ENCODE data around the gene LRR1.

LRR1 gene

DNA sequence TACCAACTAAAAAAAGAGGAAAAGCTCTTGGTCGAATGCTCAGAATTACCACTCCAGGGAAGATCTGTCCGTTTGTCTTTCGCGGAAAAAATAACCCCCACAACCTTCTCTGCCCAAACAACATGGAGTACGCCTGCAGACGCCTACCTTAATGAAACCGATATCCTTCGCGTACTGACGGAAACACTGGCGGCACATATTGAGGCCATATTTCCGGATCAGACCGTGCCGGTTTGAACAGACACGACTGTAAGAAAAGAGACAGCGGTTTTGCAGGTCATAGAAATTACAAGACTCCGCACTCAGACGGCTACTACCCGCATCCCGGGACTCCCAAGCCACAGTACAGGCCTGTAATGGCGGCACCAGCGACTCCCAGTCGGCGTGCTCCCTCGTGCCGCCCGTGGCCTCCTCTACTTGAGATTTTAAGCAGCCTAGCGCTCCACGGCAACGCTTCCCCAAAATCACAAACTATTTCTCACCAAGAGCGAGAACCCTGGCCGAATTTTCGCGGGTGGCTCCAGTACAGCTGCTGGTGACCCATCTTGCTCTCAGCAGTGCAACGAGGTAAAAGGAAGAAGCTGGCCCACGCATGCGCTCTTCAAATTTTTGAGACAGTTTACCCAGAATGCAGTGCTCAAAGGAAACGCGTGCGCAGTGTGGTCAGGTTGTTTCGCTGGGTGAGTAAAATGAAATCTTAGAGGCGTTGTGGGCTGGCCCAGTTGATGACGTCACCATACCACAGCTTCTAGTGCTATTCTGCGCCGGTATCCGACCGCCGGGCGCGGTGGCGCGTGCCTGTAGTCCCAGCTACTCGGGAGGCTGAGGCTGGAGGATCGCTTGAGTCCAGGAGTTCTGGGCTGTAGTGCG lies 12.7 kb upstream of the LRR1 start, which contains the start of gene RPS29:
Gene RPS29 (minus strand): TSS at position 578 of the 870 bp plus-strand sequence. CDS start 34 bp downstream, at position 544.
- Histone ChIP-seq H3K27me3 (replicated peaks; ENCODE audit: control insufficient read depth, insufficient read depth, low read length, poor library complexity, severe bottlenecking) (no peaks in the 10 kb centered on the region), H3K4me1 (ENCODE audit: control insufficient read depth, insufficient read depth, low read length, poor library complexity, severe bottlenecking) (peaks cover 19% of the 10 kb centered on the region), H3K27ac (ENCODE audit: insufficient read depth, low read length, poor library complexity, severe bottlenecking) (peak within 1 kb of the TSS; percentile 96), H3K4me3 (ENCODE audit: insufficient read depth, low read depth, low read length, poor library complexity, severe bottlenecking) (peak within 1 kb of the TSS; percentile 95), H3K36me3 (ENCODE audit: control insufficient read depth, insufficient read depth, low read length) (peaks cover 26% of the 10 kb centered on the region), H3K9me3 (ENCODE audit: control insufficient read depth, low read length) (no peaks in the 10 kb centered on the region)
- peak; percentile 97 to 98 (median 98) for DNase-seq

DNA sequence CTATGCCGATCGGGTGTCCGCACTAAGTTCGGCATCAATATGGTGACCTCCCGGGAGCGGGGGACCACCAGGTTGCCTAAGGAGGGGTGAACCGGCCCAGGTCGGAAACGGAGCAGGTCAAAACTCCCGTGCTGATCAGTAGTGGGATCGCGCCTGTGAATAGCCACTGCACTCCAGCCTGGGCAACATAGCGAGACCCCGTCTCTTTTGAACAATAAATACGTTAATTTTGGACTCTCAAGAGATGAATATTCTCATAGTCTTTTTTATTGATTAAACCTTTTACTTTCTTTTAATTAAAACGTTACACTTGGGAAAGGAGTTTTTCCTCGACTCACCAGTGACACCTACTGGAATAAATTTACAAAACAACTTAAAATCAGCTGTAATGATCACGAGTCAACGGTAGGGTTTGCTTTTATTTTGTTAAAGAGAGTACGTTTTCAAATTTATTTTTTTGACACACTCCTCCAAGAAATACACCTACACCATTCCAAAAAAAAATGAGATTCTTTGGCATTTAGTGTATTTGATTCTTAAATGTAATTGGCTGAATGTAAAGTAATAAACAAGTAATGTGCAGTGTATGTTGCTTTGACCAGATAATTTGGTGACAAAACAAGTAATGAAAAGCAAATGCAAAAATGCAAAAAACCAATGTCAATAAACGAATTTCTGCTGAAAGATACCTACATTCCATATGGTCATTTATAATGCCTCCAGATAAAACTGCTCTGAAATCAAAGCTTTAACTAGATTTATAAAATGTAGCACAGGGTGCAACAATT lies 11.9 kb upstream of the LRR1 start:
- H3K4me3 ChIP-seq (ENCODE audit: insufficient read depth, low read depth, low read length, poor library complexity, severe bottlenecking) = peak overlapping the region; percentile 95
- H3K4me1 ChIP-seq (ENCODE audit: control insufficient read depth, insufficient read depth, low read length, poor library complexity, severe bottlenecking) = peaks cover 18% of the 10 kb centered on the region
- H3K36me3 ChIP-seq (ENCODE audit: control insufficient read depth, insufficient read depth, low read length) = peaks cover 26% of the 10 kb centered on the region
- no peaks in the 10 kb centered on the region for H3K9me3 ChIP-seq (ENCODE audit: control insufficient read depth, low read length)
- H3K27me3 ChIP-seq (replicated peaks; ENCODE audit: control insufficient read depth, insufficient read depth, low read length, poor library complexity, severe bottlenecking) = no peaks in the 10 kb centered on the region
- DNase-seq = peak in 1 of 3 donors; percentile 27
- peak overlapping the region; percentile 96 for H3K27ac ChIP-seq (ENCODE audit: insufficient read depth, low read length, poor library complexity, severe bottlenecking)

DNA sequence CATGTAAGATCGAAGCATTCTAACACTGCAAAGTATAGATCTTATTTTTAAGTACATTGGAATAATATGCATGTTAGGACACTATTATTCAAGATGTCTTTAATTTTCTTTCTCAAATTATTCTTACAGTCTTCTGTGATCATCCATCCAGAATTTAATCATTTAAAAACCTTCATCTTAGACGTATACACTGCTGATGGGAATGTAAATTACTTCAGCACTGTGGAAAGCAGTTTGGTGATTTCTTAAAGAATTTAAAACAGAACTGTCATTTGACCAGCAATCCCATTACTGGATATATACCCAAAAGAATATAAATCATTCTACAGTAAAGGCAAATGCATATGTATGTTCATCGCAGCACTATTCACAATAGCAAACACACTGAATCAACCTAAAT lies 9.4 kb upstream of the LRR1 start:
- no peaks in the 10 kb centered on the region for H3K9me3 ChIP-seq (ENCODE audit: control insufficient read depth, low read length)
- no peak overlapping the region for H3K27ac ChIP-seq (ENCODE audit: insufficient read depth, low read length, poor library complexity, severe bottlenecking)
- no peaks in the 10 kb centered on the region for H3K27me3 ChIP-seq (replicated peaks; ENCODE audit: control insufficient read depth, insufficient read depth, low read length, poor library complexity, severe bottlenecking)
- peaks cover 2% of the 10 kb centered on the region for H3K4me1 ChIP-seq (ENCODE audit: control insufficient read depth, insufficient read depth, low read length, poor library complexity, severe bottlenecking)
- DNase-seq = no peak
- peaks cover 2% of the 10 kb centered on the region for H3K36me3 ChIP-seq (ENCODE audit: control insufficient read depth, insufficient read depth, low read length)
- no peak overlapping the region for H3K4me3 ChIP-seq (ENCODE audit: insufficient read depth, low read depth, low read length, poor library complexity, severe bottlenecking)

DNA sequence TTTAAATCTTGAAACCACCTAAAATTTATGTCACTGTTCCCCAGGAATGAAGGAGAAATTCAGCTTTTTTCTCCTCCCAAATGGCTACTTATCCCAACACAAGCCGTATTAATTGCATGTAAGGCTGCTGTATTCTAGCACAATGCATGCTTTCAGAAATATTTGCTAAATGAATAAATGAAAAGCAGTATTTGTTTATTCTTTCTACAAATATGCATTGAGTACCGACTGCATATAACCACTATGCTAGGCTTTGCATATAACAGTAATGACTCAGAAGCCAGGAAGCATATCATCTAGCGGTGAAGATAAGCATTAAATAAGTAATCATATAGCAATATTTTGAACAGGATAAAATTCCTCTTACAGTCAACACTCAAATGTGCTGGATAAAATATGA lies 5.7 kb upstream of the LRR1 start:
- DNase-seq = no peak
- no peak overlapping the region for H3K4me3 ChIP-seq (ENCODE audit: insufficient read depth, low read depth, low read length, poor library complexity, severe bottlenecking)

DNA sequence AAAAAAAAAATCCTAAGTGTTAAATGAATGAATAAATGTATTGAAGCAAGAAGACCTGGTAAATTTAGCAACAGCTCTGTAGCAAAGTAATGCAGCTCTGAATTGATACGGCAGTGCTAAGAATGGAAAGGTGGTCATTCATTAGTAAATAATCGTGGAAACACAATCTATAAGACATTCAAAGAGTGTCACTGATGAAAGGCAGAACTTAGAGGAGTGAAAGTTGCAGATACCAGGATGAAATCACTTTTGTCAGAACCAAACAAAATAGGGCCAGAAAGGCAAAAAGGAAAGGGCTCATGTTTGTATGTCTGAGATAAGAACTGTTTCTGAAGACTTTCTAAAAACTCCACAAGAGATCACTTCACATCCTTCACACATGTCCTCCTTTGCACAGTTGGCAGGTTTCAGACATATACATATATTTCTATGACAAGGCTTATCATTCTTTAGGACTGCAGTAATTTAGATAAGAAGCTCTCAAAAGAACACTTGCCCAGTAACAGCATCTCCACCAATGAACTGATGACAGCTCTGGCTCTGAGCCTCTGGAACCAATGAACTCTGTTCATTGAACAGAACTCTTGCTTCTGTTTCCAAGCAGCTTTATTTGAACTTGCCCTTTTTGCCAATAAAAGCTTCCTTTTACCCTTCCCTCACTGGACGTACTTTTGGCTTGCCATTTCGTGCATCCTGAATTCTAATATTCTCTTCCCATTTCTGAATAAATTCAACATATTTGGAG lies 4.2 kb upstream of the LRR1 start:
- Histone ChIP-seq H3K9me3 (ENCODE audit: control insufficient read depth, low read length) (no peaks in the 10 kb centered on the region), H3K4me1 (ENCODE audit: control insufficient read depth, insufficient read depth, low read length, poor library complexity, severe bottlenecking) (no peaks in the 10 kb centered on the region), H3K27me3 (replicated peaks; ENCODE audit: control insufficient read depth, insufficient read depth, low read length, poor library complexity, severe bottlenecking) (no peaks in the 10 kb centered on the region), H3K27ac (ENCODE audit: insufficient read depth, low read length, poor library complexity, severe bottlenecking) (no peak overlapping the region), H3K36me3 (ENCODE audit: control insufficient read depth, insufficient read depth, low read length) (no peaks in the 10 kb centered on the region), H3K4me3 (ENCODE audit: insufficient read depth, low read depth, low read length, poor library complexity, severe bottlenecking) (no peak overlapping the region)
- no peak for DNase-seq

More for the DNA sequence above, 5.7 kb upstream of the LRR1 start:
- Histone ChIP-seq H3K4me1 (ENCODE audit: control insufficient read depth, insufficient read depth, low read length, poor library complexity, severe bottlenecking) (no peaks in the 10 kb centered on the region), H3K27me3 (replicated peaks; ENCODE audit: control insufficient read depth, insufficient read depth, low read length, poor library complexity, severe bottlenecking) (no peaks in the 10 kb centered on the region), H3K27ac (ENCODE audit: insufficient read depth, low read length, poor library complexity, severe bottlenecking) (no peak overlapping the region), H3K9me3 (ENCODE audit: control insufficient read depth, low read length) (no peaks in the 10 kb centered on the region), H3K36me3 (ENCODE audit: control insufficient read depth, insufficient read depth, low read length) (no peaks in the 10 kb centered on the region)

DNA sequence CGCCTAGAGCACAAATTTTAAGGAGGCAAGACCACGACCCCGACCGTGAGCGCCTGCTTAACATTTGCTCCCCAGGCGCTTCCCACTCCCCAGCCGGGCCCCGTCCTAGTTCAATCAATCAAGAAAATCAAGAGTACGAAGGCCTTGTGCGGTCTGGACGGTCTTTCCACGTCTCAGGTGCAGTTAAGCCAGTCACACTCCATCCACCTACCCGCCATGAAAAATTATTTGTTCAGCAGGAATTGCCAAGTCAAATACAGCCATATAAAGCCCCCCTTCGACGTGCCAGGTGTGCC lies 603 bp upstream of the LRR1 start:
- no peaks in the 10 kb centered on the region for H3K9me3 ChIP-seq (ENCODE audit: control insufficient read depth, low read length)
- DNase-seq = no peak
- peak overlapping the region; percentile 91 for H3K27ac ChIP-seq (ENCODE audit: insufficient read depth, low read length, poor library complexity, severe bottlenecking)
- no peaks in the 10 kb centered on the region for H3K4me1 ChIP-seq (ENCODE audit: control insufficient read depth, insufficient read depth, low read length, poor library complexity, severe bottlenecking)
- H3K36me3 ChIP-seq (ENCODE audit: control insufficient read depth, insufficient read depth, low read length) = no peaks in the 10 kb centered on the region
- H3K4me3 ChIP-seq (ENCODE audit: insufficient read depth, low read depth, low read length, poor library complexity, severe bottlenecking) = peak overlapping the region; percentile 85
- no peaks in the 10 kb centered on the region for H3K27me3 ChIP-seq (replicated peaks; ENCODE audit: control insufficient read depth, insufficient read depth, low read length, poor library complexity, severe bottlenecking)

DNA sequence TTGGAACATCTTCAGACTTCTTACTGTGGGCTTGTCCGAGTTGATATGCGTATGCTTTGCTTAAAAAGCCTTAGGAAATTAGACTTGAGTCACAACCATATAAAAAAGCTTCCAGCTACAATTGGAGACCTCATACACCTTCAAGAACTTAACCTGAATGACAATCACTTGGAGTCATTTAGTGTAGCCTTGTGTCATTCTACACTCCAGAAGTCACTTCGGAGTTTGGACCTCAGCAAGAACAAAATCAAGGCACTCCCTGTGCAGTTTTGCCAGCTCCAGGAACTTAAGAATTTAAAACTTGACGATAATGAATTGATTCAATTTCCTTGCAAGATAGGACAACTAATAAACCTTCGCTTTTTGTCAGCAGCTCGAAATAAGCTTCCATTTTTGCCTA lies 8.8 kb downstream of the LRR1 start:
- DNase-seq = no peak
- Histone ChIP-seq H3K27ac (ENCODE audit: insufficient read depth, low read length, poor library complexity, severe bottlenecking) (no peak overlapping the region), H3K9me3 (ENCODE audit: control insufficient read depth, low read length) (no peaks in the 10 kb centered on the region), H3K4me1 (ENCODE audit: control insufficient read depth, insufficient read depth, low read length, poor library complexity, severe bottlenecking) (no peaks in the 10 kb centered on the region), H3K36me3 (ENCODE audit: control insufficient read depth, insufficient read depth, low read length) (no peaks in the 10 kb centered on the region), H3K27me3 (replicated peaks; ENCODE audit: control insufficient read depth, insufficient read depth, low read length, poor library complexity, severe bottlenecking) (no peaks in the 10 kb centered on the region), H3K4me3 (ENCODE audit: insufficient read depth, low read depth, low read length, poor library complexity, severe bottlenecking) (no peak overlapping the region)

DNA sequence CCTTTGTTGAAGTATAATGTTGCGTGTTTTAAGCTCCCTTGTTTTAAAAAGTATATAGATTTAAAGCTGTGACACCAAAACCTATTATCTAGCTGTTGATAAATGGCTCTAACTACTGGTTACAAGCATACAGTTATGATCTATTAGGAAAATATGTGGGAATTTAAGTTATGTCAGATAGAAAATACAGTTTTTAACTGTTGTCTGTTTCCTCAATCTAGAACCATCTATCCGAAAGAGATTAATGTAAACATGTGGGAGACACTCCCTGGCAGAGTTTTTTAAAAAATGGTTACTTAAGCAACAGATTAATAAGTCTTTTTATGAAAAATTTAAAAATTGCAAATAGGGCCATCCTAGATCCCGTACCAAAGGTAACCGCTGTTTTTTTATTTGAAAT lies 13.5 kb downstream of the LRR1 start:
- no peaks in the 10 kb centered on the region for H3K36me3 ChIP-seq (ENCODE audit: control insufficient read depth, insufficient read depth, low read length)
- H3K27me3 ChIP-seq (replicated peaks; ENCODE audit: control insufficient read depth, insufficient read depth, low read length, poor library complexity, severe bottlenecking) = no peaks in the 10 kb centered on the region
- no peaks in the 10 kb centered on the region for H3K9me3 ChIP-seq (ENCODE audit: control insufficient read depth, low read length)
- no peak overlapping the region for H3K27ac ChIP-seq (ENCODE audit: insufficient read depth, low read length, poor library complexity, severe bottlenecking)
- H3K4me3 ChIP-seq (ENCODE audit: insufficient read depth, low read depth, low read length, poor library complexity, severe bottlenecking) = no peak overlapping the region
- H3K4me1 ChIP-seq (ENCODE audit: control insufficient read depth, insufficient read depth, low read length, poor library complexity, severe bottlenecking) = no peaks in the 10 kb centered on the region
- no peak for DNase-seq

DNA sequence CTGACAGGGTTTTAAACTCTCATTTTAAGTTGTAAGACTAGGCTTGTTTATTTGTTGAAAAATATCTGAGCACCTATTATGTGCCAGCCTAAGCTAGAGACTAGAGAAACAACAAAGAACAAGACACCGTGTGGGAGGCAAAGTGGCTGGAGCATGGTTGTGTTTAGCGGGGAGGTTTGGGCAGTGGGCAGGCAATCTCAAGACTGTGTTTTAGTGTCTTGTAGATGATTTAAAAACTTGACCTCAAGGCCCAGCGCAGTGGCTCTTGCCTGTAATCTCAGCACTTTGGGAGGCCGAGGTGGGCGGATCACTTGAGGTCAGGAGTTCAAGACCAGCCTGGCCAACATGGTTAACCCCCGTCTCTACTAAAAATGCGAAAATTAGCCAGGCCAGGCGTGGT lies 13.9 kb downstream of the LRR1 start:
- Histone ChIP-seq H3K4me3 (ENCODE audit: insufficient read depth, low read depth, low read length, poor library complexity, severe bottlenecking) (no peak overlapping the region), H3K4me1 (ENCODE audit: control insufficient read depth, insufficient read depth, low read length, poor library complexity, severe bottlenecking) (no peaks in the 10 kb centered on the region), H3K27me3 (replicated peaks; ENCODE audit: control insufficient read depth, insufficient read depth, low read length, poor library complexity, severe bottlenecking) (no peaks in the 10 kb centered on the region), H3K9me3 (ENCODE audit: control insufficient read depth, low read length) (no peaks in the 10 kb centered on the region), H3K27ac (ENCODE audit: insufficient read depth, low read length, poor library complexity, severe bottlenecking) (no peak overlapping the region), H3K36me3 (ENCODE audit: control insufficient read depth, insufficient read depth, low read length) (peaks cover 2% of the 10 kb centered on the region)
- DNase-seq = no peak
